Large intestine (tissue), 3 donors: ENCODE results near the gene DOCK2. TPM values are rescaled to one million over a fixed set of nuclear protein-coding genes. Genes with fewer than 3 reads are reported as not detected.

Source experiments
- DNase-seq, 2 donors: peaks; one replicate each; pipeline versions ENCODE4 v3.0.0 to v3.0.0-alpha.2; 2013
- H3K27ac ChIP-seq: one replicate; pipeline ENCODE4 v1.5.1; 2013; ENCODE audit warnings: low read length
- H3K27me3 ChIP-seq: 2 replicates; pipeline ENCODE4 v1.6.1; 2013; ENCODE audit warnings: low read length; ENCODE audit not compliant: control insufficient read depth, insufficient read depth
- H3K36me3 ChIP-seq: 2 replicates; pipeline ENCODE4 v1.6.1; 2013; ENCODE audit warnings: low read length; ENCODE audit not compliant: control insufficient read depth, insufficient read depth
- H3K4me1 ChIP-seq: one replicate; pipeline ENCODE4 v1.6.1; 2013; ENCODE audit warnings: low read length; ENCODE audit not compliant: control insufficient read depth, insufficient read depth
- H3K4me3 ChIP-seq: one replicate; pipeline ENCODE4 v1.5.1; 2013; ENCODE audit warnings: low read length
- H3K9me3 ChIP-seq: one replicate; pipeline ENCODE4 v1.6.1; 2013; ENCODE audit warnings: mild to moderate bottlenecking, low read depth, low read length, moderate library complexity; ENCODE audit not compliant: control insufficient read depth
- WGBS: methylation state at CpG from one replicate; pipeline ENCODE4 v1.1.5; 2013; ENCODE audit warnings: low lambda C conversion rate; ENCODE audit not compliant: insufficient coverage; 5-methylcytosine and 5-hydroxymethylcytosine counted together
- polyA plus RNA-seq: library from polyadenylated mRNA; unstranded; fragments of 120-200 nt; gene quantifications from one replicate; pipeline ENCODE4 v1.2.1, GENCODE V29; 2013

Gene DOCK2
- polyA plus RNA-seq, 1 donor: 6.2 TPM

- WGBS: 100% methylated on average over 1 of the region's 2 CpGs
- Histone ChIP-seq H3K9me3 (no peaks in the 10 kb centered on the region), H3K36me3 (no peaks in the 10 kb centered on the region), H3K4me1 (no peaks in the 10 kb centered on the region), H3K27me3 (no peaks in the 10 kb centered on the region), H3K27ac (no peak overlapping the region), H3K4me3 (no peak overlapping the region)
- no peak for DNase-seq
These were observed 213.3 kb downstream of the DOCK2 start for GRCh38 chr5:169850409-169850808.

DNA sequence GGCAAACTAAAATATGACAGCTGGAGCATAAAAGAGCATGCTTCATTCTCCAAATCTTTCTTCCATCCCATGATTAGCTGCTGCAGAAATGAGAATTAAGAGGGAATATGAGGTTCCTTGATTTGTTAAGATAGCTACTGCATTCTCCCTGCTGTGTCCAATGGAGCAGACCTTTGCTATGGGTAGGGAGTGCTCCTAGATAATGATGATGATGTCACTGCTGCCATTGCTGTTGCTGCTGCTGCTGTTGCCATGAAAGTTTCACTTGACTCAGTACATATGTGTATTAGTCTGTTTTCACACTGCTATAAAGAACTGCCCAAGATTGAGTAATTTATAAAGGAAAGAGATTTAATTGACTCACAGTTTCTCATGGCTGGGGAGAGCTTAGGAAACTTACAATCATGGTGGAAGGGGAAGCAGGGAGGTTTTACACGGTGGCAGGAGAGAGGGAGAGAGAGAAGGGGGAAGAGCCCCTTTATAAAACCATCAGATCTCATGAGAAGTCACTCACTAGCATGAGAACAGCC is 214.3 kb downstream of the DOCK2 start:
- no CpG with 5 or more reads among the region's 1 CpG for WGBS
- H3K27ac ChIP-seq: no peak overlapping the region
- H3K9me3 ChIP-seq: no peaks in the 10 kb centered on the region
- H3K36me3 ChIP-seq: no peaks in the 10 kb centered on the region
- no peaks in the 10 kb centered on the region for H3K27me3 ChIP-seq
- H3K4me1 ChIP-seq: no peaks in the 10 kb centered on the region
- DNase-seq: no peak
- H3K4me3 ChIP-seq: no peak overlapping the region

GRCh38 chr5:169856571-169856970 is 219.5 kb downstream of the DOCK2 start:
- no peaks in the 10 kb centered on the region for H3K36me3 ChIP-seq
- H3K9me3 ChIP-seq: no peaks in the 10 kb centered on the region
- WGBS: no CpG with 5 or more reads among the region's 2 CpGs
- DNase-seq: no peak
- no peak overlapping the region for H3K27ac ChIP-seq
- H3K27me3 ChIP-seq: no peaks in the 10 kb centered on the region
- H3K4me1 ChIP-seq: no peaks in the 10 kb centered on the region
- H3K4me3 ChIP-seq: no peak overlapping the region

DNA sequence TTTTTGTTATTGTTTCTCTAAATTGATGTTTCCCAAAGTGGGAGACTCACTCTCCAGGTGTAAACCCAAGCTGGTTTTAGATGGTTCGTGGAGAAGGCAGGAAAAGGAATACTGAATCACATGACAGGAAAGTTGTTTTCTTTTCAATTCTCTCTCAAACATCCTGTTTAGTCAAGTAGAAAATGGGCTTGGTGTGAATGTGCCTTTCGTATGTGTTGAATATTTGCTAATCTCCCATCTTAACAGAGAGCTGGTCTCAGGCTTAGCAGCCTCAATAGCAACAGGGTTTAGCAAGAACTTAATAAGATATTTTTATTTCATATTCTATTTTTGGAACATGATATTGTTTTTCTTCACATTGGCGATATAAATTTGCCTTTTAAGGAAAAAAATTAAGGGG is 223.5 kb downstream of the DOCK2 start:
- no peaks in the 10 kb centered on the region for H3K4me1 ChIP-seq
- H3K27me3 ChIP-seq: no peaks in the 10 kb centered on the region
- H3K4me3 ChIP-seq: no peak overlapping the region
- DNase-seq: no peak
- H3K27ac ChIP-seq: no peak overlapping the region
- no peaks in the 10 kb centered on the region for H3K36me3 ChIP-seq
- WGBS: 90% methylated on average over 2 of the region's 3 CpGs
- no peaks in the 10 kb centered on the region for H3K9me3 ChIP-seq

GRCh38 chr5:169861433-169861832 is 224.4 kb downstream of the DOCK2 start:
- no peak for DNase-seq
- Histone ChIP-seq H3K4me3 (no peak overlapping the region), H3K27ac (no peak overlapping the region), H3K36me3 (no peaks in the 10 kb centered on the region), H3K4me1 (no peaks in the 10 kb centered on the region), H3K27me3 (no peaks in the 10 kb centered on the region), H3K9me3 (no peaks in the 10 kb centered on the region)
- 100% methylated on average over 1 of the region's 2 CpGs for WGBS

GRCh38 chr5:169861934-169862333 is 224.9 kb downstream of the DOCK2 start:
- no peaks in the 10 kb centered on the region for H3K36me3 ChIP-seq
- no peak overlapping the region for H3K4me3 ChIP-seq
- no peaks in the 10 kb centered on the region for H3K4me1 ChIP-seq
- no peaks in the 10 kb centered on the region for H3K27me3 ChIP-seq
- WGBS: no CpG with 5 or more reads among the region's 2 CpGs
- H3K9me3 ChIP-seq: no peaks in the 10 kb centered on the region
- DNase-seq: no peak
- H3K27ac ChIP-seq: no peak overlapping the region

- WGBS: 94% methylated on average over 2 of the region's 4 CpGs
These were observed 225.3 kb downstream of the DOCK2 start for GRCh38 chr5:169862391-169862811.

DNA sequence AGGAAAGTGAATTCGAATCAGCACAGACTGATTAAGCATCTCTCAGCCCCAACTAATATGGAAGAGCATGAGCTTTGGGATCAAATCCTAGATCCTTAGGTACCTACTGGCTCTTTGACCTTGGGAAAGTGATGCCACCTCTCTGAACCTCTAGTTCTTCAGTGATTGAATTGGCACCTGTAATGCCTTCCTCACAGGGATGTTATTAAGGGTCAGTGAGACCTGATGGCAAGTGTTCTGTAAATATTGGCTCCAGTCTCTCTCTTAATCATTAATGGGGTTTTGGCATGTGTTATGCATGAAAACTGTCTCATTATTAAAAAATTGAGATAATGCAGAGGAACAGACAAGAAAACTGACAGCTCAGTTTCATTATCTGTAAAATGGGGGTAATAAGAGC is 227.4 kb downstream of the DOCK2 start:
- Histone ChIP-seq H3K9me3 (no peaks in the 10 kb centered on the region), H3K36me3 (no peaks in the 10 kb centered on the region), H3K27ac (no peak overlapping the region), H3K4me3 (no peak overlapping the region), H3K27me3 (no peaks in the 10 kb centered on the region), H3K4me1 (no peaks in the 10 kb centered on the region)
- no CpG with 5 or more reads among the region's 1 CpG for WGBS
- no peak for DNase-seq

More at GRCh38 chr5:169862391-169862811, 225.3 kb downstream of the DOCK2 start:
- Histone ChIP-seq H3K27ac (no peak overlapping the region), H3K27me3 (no peaks in the 10 kb centered on the region), H3K36me3 (no peaks in the 10 kb centered on the region), H3K9me3 (no peaks in the 10 kb centered on the region), H3K4me3 (no peak overlapping the region), H3K4me1 (no peaks in the 10 kb centered on the region)
- DNase-seq: no peak

- no peak for DNase-seq
- H3K9me3 ChIP-seq: no peaks in the 10 kb centered on the region
- H3K4me3 ChIP-seq: no peak overlapping the region
- H3K27me3 ChIP-seq: no peaks in the 10 kb centered on the region
- 81% methylated on average over 1 of the region's 2 CpGs for WGBS
- H3K36me3 ChIP-seq: no peaks in the 10 kb centered on the region
- H3K4me1 ChIP-seq: no peaks in the 10 kb centered on the region
- H3K27ac ChIP-seq: no peak overlapping the region
These were observed 230.3 kb downstream of the DOCK2 start for GRCh38 chr5:169867347-169867746.

GRCh38 chr5:169869066-169869465 is 232.0 kb downstream of the DOCK2 start:
- no peak for DNase-seq
- Histone ChIP-seq H3K4me3 (no peak overlapping the region), H3K4me1 (no peaks in the 10 kb centered on the region), H3K36me3 (no peaks in the 10 kb centered on the region), H3K27me3 (no peaks in the 10 kb centered on the region), H3K9me3 (no peaks in the 10 kb centered on the region), H3K27ac (no peak overlapping the region)
- 100% methylated on average over 1 of the region's 3 CpGs for WGBS

GRCh38 chr5:169870211-169870610 is 233.1 kb downstream of the DOCK2 start:
- H3K4me3 ChIP-seq: no peak overlapping the region
- H3K27me3 ChIP-seq: no peaks in the 10 kb centered on the region
- H3K36me3 ChIP-seq: no peaks in the 10 kb centered on the region
- no peak for DNase-seq
- no peak overlapping the region for H3K27ac ChIP-seq
- 57% methylated on average over 1 of the region's 2 CpGs for WGBS
- H3K9me3 ChIP-seq: no peaks in the 10 kb centered on the region
- H3K4me1 ChIP-seq: no peaks in the 10 kb centered on the region
